Measurements from ENCODE around the gene SPO11. TPM values are rescaled to one million over a fixed set of nuclear protein-coding genes. Genes with fewer than 3 reads are reported as not detected.

SPO11 gene
- total RNA-seq: not detected in 2 replicates

DNA sequence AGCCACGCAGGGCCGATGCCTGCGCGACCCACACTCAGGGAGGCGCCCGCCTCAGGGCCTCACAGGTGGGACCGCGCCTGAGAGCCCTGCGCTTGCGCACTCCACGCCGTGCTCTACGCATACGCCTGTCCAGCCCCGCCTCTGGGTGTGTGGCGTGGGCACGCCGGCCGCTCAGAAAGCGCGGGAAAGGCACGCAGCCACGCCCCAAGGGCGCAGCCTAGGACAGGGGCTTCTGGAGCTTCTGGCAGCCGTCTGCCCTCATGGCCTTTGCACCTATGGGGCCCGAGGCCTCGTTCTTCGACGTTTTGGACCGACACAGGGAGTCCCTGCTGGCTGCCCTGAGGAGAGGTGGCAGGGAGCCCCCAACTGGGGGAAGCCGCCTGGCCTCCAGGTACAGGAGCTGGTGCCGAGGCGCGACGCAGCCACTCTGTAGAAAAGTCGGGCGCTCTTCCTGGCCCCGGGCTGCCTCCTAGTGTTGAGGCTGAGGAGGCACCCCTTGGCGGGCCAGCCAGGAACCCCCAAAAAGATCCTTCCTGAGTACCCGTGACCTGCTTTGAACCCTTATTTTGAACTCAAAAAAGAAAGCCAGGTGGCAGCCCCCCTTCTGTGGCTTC, at the start of gene SPO11:
TSS of gene SPO11 (plus strand) at position 196 of the 614 bp plus-strand sequence. CDS start at position 261, 65 bp downstream.

GRCh38 chr20:57351042-57351783, 21.6 kb downstream of the SPO11 start, which contains the start of gene RAE1:
TSS of gene RAE1 (plus strand) at chr20:57351255. CDS start at chr20:57354039, 2,784 bp downstream.

DNA sequence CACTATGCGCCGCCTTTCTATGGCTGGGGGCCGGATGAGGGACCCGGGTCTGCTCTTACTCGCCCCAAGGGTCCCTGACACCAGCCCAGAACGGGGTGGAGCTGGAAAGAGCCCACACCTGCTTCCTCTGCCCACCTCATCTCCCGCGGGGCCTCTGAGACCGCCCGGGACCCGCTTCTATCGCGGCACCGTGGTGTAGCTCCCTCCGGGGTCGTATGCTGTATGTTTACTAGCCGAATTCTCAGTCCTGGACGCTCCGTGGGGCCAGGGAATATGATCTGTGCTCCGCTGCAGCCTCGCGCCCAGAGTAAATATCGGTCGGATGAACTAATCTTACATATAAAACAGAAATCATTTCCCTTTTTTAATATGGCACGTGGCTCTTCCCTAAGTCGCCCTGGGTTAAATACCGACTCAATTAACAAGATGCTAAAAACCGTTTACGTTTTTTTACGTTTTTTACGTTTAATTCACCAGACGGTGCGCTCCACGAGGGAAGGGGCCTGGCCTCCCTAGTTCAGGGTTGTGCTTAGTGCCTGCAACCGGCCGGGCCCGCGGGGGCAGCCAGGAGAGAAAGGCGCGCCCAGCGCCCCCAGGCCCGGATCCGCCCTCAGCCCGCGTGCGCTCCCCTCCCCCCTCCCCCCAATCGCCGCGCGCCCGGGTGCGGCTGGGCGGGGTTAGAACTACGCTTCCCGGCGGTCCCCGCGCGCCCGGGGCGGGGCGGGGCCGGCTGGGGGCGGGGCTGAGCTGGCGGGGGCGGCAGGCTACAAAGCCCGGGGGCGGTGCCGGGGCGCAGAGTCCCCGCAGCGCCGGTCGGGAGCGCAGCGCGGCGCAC, 61.2 kb downstream of the SPO11 start, which contains the start of gene RBM38:
TSS of gene RBM38 (plus strand) at position 793 of the 835 bp plus-strand sequence. CDS start 186 bp downstream, outside the sequence.

Small RNA genes lying within 50 kb of the gene (small RNA-seq; reads per million reads assigned to genes)
- gene MIR4325: not detected
- gene RF00019: not detected
- gene RPL39P39: not detected

Other genes with a start within 250 kb of the SPO11 start
- not detected in 2 replicates for gene BMP7, start 63.2 kb upstream of the SPO11 start, total RNA-seq
- 23.4 and 32.1 TPM in 2 replicates for gene RAE1, start 21.5 kb downstream of the SPO11 start, total RNA-seq
- 3.8 and 4.1 TPM in 2 replicates for gene RBM38, start 61.6 kb downstream of the SPO11 start, total RNA-seq
- gene CTCFL, start 195.3 kb downstream of the SPO11 start, total RNA-seq: not detected in 2 replicates
- gene PCK1, start 231.3 kb downstream of the SPO11 start, total RNA-seq: under 0.01 TPM in 1 of 2 replicates, not detected in the other

Measured in articular chondrocyte of knee joint (primary cell).